Breast epithelium (tissue), 3 donors: ENCODE data around the gene EPB42.

Experiments used
- CTCF ChIP-seq, 3 donors: fragments of 450-650 bp; IDR thresholded peaks; one replicate each; pipeline ENCODE4 v1.5.1; 2016 to 2017; ENCODE audit warnings: antibody characterized with exemption in 3 of 3, mild to moderate bottlenecking in 3 of 3, moderate library complexity in 3 of 3
- POLR2A ChIP-seq: fragments of 450-650 bp; IDR thresholded peaks from one replicate; pipeline ENCODE4 v1.6.1; 2016; ENCODE audit warnings: antibody characterized with exemption, mild to moderate bottlenecking, moderate library complexity
- POLR2AphosphoS5 ChIP-seq, 3 donors: sonication (generic); formaldehyde crosslinking; IDR thresholded peaks; one replicate each; pipeline ENCODE4 v1.6.1; 2017; ENCODE audit warnings: antibody characterized with exemption in 3 of 3

GRCh38 chr15:43150191-43150929, 70.5 kb downstream of the EPB42 start:
- TF ChIP-seq POLR2AphosphoS5 (IDR thresholded peaks at IDR 0.05) (no peak), CTCF (IDR thresholded peaks at IDR 0.05) (no peak), POLR2A (no peak)
